Loucy (cell line): ENCODE data around the gene SFXN5.

Source experiments
- H2AFZ ChIP-seq: fragments of 200-600 bp; sonication (generic); 2 replicates; pipeline ENCODE4 v1.6.0; 2016; ENCODE audit warnings: antibody characterized with exemption, mild to moderate bottlenecking, low read length, moderate library complexity
- H3F3A ChIP-seq: fragments of 200-600 bp; 2 replicates; pipeline ENCODE4 v1.6.0; 2016; ENCODE audit warnings: antibody characterized with exemption, low read depth, mild to moderate bottlenecking
- H3K27me3 ChIP-seq: fragments of 200-600 bp; sonication (generic); 2 replicates; pipeline ENCODE4 v1.6.1; 2014; ENCODE audit warnings: low read length, mild to moderate bottlenecking; ENCODE audit not compliant: insufficient read depth, poor library complexity, severe bottlenecking
- H3K36me3 ChIP-seq: fragments of 200-600 bp; sonication (generic); 2 replicates; pipeline ENCODE4 v1.6.1; 2016; ENCODE audit warnings: low read length; ENCODE audit not compliant: insufficient read depth
- H3K4me1 ChIP-seq: fragments of 200-600 bp; sonication (generic); 2 replicates; pipeline ENCODE4 v1.5.1; 2014; ENCODE audit warnings: low read length, mild to moderate bottlenecking; ENCODE audit not compliant: insufficient read depth, poor library complexity, severe bottlenecking
- H3K4me2 ChIP-seq: fragments of 200-600 bp; sonication (generic); 2 replicates; pipeline ENCODE4 v1.6.0; 2014; ENCODE audit warnings: antibody characterized with exemption, low read length, low read depth, mild to moderate bottlenecking; ENCODE audit not compliant: poor library complexity, severe bottlenecking
- H3K4me3 ChIP-seq: fragments of 200-600 bp; sonication (generic); 2 replicates; pipeline ENCODE4 v1.5.1; 2014; ENCODE audit warnings: low read length, mild to moderate bottlenecking, mixed read lengths; ENCODE audit not compliant: poor library complexity, severe bottlenecking
- H3K79me2 ChIP-seq: fragments of 200-600 bp; sonication (generic); 2 replicates; pipeline ENCODE4 v1.6.1; 2014; ENCODE audit warnings: low read length; ENCODE audit not compliant: insufficient read depth
- H3K9ac ChIP-seq: fragments of 200-600 bp; sonication (generic); 2 replicates; pipeline ENCODE4 v1.6.0; 2014; ENCODE audit warnings: mild to moderate bottlenecking, low read depth, low read length, moderate library complexity; ENCODE audit not compliant: poor library complexity, severe bottlenecking
- H3K9me2 ChIP-seq: fragments of 200-600 bp; sonication (generic); replicated peaks from 2 replicates; pipeline ENCODE4 v1.6.1; 2016; ENCODE audit warnings: low read depth, low read length, mixed read lengths
- H3K9me3 ChIP-seq: fragments of 200-600 bp; sonication (generic); 2 replicates; pipeline ENCODE4 v1.6.1; 2014; ENCODE audit warnings: mild to moderate bottlenecking, antibody characterized with exemption, low read length, low read depth; ENCODE audit not compliant: insufficient read depth
- H4K20me1 ChIP-seq: fragments of 200-600 bp; sonication (generic); 2 replicates; pipeline ENCODE4 v1.6.0; 2014; ENCODE audit warnings: antibody characterized with exemption, low read length, mild to moderate bottlenecking; ENCODE audit not compliant: insufficient read depth, poor library complexity, severe bottlenecking
- CTCF ChIP-seq: fragments of 200-600 bp; sonication (generic); conservative IDR thresholded peaks from 2 replicates; pipeline ENCODE4 v1.5.1; 2014; ENCODE audit warnings: mild to moderate bottlenecking, antibody characterized with exemption, low read length
- EZH2phosphoT487 ChIP-seq: fragments of 200-600 bp; IDR thresholded peaks from 2 replicates; pipeline ENCODE4 v1.6.1; 2018; ENCODE audit warnings: antibody characterized with exemption, mild to moderate bottlenecking, moderate library complexity, borderline replicate concordance

SFXN5 gene

GRCh38 chr2:72942293-72942692, 129.2 kb downstream of the SFXN5 start:
- H3K9ac ChIP-seq = no peak overlapping the region
- H3K4me1 ChIP-seq = no peaks in the 10 kb centered on the region
- H3K27me3 ChIP-seq = no peaks in the 10 kb centered on the region
- H3K79me2 ChIP-seq = no peaks in the 10 kb centered on the region
- no peaks in the 10 kb centered on the region for H3F3A ChIP-seq
- no peak overlapping the region for H3K4me2 ChIP-seq
- H4K20me1 ChIP-seq = no peaks in the 10 kb centered on the region
- H3K9me3 ChIP-seq = no peaks in the 10 kb centered on the region
- TF ChIP-seq CTCF (no peak), EZH2phosphoT487 (no peak)
- H3K36me3 ChIP-seq = no peaks in the 10 kb centered on the region
- H3K9me2 ChIP-seq = no peaks in the 10 kb centered on the region
- H2AFZ ChIP-seq = no peak overlapping the region
- H3K4me3 ChIP-seq = no peak overlapping the region

- Histone ChIP-seq H3K9me3 (no peaks in the 10 kb centered on the region), H3K79me2 (no peaks in the 10 kb centered on the region), H3K9ac (no peak overlapping the region), H3K36me3 (no peaks in the 10 kb centered on the region), H3F3A (no peaks in the 10 kb centered on the region), H3K9me2 (no peaks in the 10 kb centered on the region), H2AFZ (no peak overlapping the region), H3K4me1 (no peaks in the 10 kb centered on the region), H3K4me2 (no peak overlapping the region), H3K4me3 (no peak overlapping the region), H4K20me1 (no peaks in the 10 kb centered on the region), H3K27me3 (no peaks in the 10 kb centered on the region)
- no peak for TF ChIP-seq EZH2phosphoT487
- no peak for TF ChIP-seq CTCF
Measured at GRCh38 chr2:72940786-72941185, 130.7 kb downstream of the SFXN5 start.

- no peaks in the 10 kb centered on the region for H3K9me2 ChIP-seq
- H3K27me3 ChIP-seq = no peaks in the 10 kb centered on the region
- H3K9me3 ChIP-seq = no peaks in the 10 kb centered on the region
- TF ChIP-seq CTCF (no peak), EZH2phosphoT487 (no peak)
- no peaks in the 10 kb centered on the region for H3K36me3 ChIP-seq
- H3K9ac ChIP-seq = no peak overlapping the region
- no peak overlapping the region for H2AFZ ChIP-seq
- no peaks in the 10 kb centered on the region for H4K20me1 ChIP-seq
- no peaks in the 10 kb centered on the region for H3K79me2 ChIP-seq
- H3K4me2 ChIP-seq = no peak overlapping the region
- H3K4me1 ChIP-seq = no peaks in the 10 kb centered on the region
- no peak overlapping the region for H3K4me3 ChIP-seq
- no peaks in the 10 kb centered on the region for H3F3A ChIP-seq
Measured at GRCh38 chr2:72940361-72940760, 131.2 kb downstream of the SFXN5 start.
